Measurements from ENCODE around the gene SLC40A1. TPM values are rescaled to one million over a fixed set of nuclear protein-coding genes. Genes with fewer than 3 reads are reported as not detected.

The SLC40A1 gene
- total and polyA plus RNA-seq, 2 donors (not counting 3 experiments of a cell fraction or from before 2014, with no cell fraction given): 8.5 to 15.1 TPM

- POLR2A ChIA-PET: no interaction called here
- TF ChIP-seq POLR2A (IDR thresholded peaks at IDR 0.05; ENCODE audit: low read depth, low read length) (no peak), POLR2AphosphoS5 (IDR thresholded peaks at IDR 0.05; ENCODE audit: insufficient read depth, low read depth, low read length) (no peak), EZH2 (IDR thresholded peaks at IDR 0.05; ENCODE audit: borderline replicate concordance, low read depth, low read length, severe bottlenecking) (no peak), CTCF (IDR thresholded peaks at IDR 0.05; ENCODE audit: extremely low read depth in 1 of 2, insufficient read depth in 1 of 2, low read depth in 1 of 2, low read length in 2 of 2) (no peak), JUN (IDR thresholded peaks at IDR 0.05; ENCODE audit: borderline replicate concordance, insufficient read depth, insufficient read length, low read depth) (no peak), MYC (IDR thresholded peaks at IDR 0.05; ENCODE audit: low read depth, low read length) (no peak), GATA2 (IDR thresholded peaks at IDR 0.05; ENCODE audit: insufficient read depth, insufficient read length, low read depth, low read length) (no peak), MAX (IDR thresholded peaks at IDR 0.05; ENCODE audit: insufficient read depth, insufficient read length) (no peak), FOS (IDR thresholded peaks at IDR 0.05; ENCODE audit: borderline replicate concordance, insufficient read depth, low read length) (no peak)
- Histone ChIP-seq H4K20me1 (replicated peaks; ENCODE audit: control insufficient read depth, extremely low read depth, insufficient read depth, low read length) (no peaks in the 10 kb centered on the region), H3K79me2 (ENCODE audit: control insufficient read depth, insufficient read depth, low read length) (no peaks in the 10 kb centered on the region), H3K4me1 (ENCODE audit: control insufficient read depth, extremely low read depth, insufficient read depth, low read length) (no peaks in the 10 kb centered on the region), H3K27ac (ENCODE audit: insufficient read depth, low read depth, low read length) (no peak overlapping the region), H2AFZ (ENCODE audit: low read depth, low read length) (no peak overlapping the region), H3K9me1 (replicated peaks; ENCODE audit: control insufficient read depth, extremely low read depth, insufficient read depth, low read length) (no peaks in the 10 kb centered on the region), H3K9ac (replicated peaks; ENCODE audit: extremely low read depth, insufficient read depth, low read length) (no peak overlapping the region), H3K4me3 (replicated peaks in 1 of 3; ENCODE audit: insufficient read depth in 1 of 3, low read depth in 1 of 3, low read length in 3 of 3) (no peak overlapping the region), H3K27me3 (ENCODE audit: control insufficient read depth in 2 of 2, insufficient read depth in 2 of 2, low read length in 2 of 2) (no peaks in the 10 kb centered on the region), H3K4me2 (ENCODE audit: insufficient read depth, low read length) (no peak overlapping the region), H3K9me3 (replicated peaks; ENCODE audit: control insufficient read depth, insufficient read depth, low read length) (no peaks in the 10 kb centered on the region), H3K36me3 (ENCODE audit: control insufficient read depth in 2 of 2, extremely low read depth in 1 of 2, insufficient read depth in 2 of 2, low read length in 2 of 2) (no peaks in the 10 kb centered on the region)
- no peak for FAIRE-seq
- DNase-seq (ENCODE audit: low read depth, low spot score): no peak
- CTCF ChIA-PET: no interaction called here
- dilution Hi-C loops (cut with MboI; ENCODE audit: extremely low pct_ligation_motif_present, low sequenced_read_pairs) (no loop called here), intact Hi-C loops (cut with micrococcal nuclease) (no loop called here)
- no TSS peak for BruUV-seq (replicated peaks)
Measured at GRCh38 chr2:189517847-189518535, 62.6 kb downstream of the SLC40A1 start.
